ENCODE data around the gene C12orf43.

The C12orf43 gene

GRCh38 chr12:121010860-121011259, 5.4 kb downstream of the C12orf43 start:
- Histone ChIP-seq H3K4me1 (ENCODE audit: control insufficient read depth, low read length) (peaks cover 11% of the 10 kb centered on the region), H3K9me3 (ENCODE audit: control insufficient read depth, insufficient read depth, low read length) (no peaks in the 10 kb centered on the region), H3K4me2 (ENCODE audit: low read length) (no peak overlapping the region), H3K9me2 (replicated peaks; ENCODE audit: control insufficient read depth, low read length) (no peaks in the 10 kb centered on the region), H3K27ac (ENCODE audit: low read depth, low read length) (no peak overlapping the region), H3K27me3 (ENCODE audit: control insufficient read depth, low read length) (no peaks in the 10 kb centered on the region), H3K4me3 (ENCODE audit: low read length) (no peak overlapping the region), H3K36me3 (ENCODE audit: control insufficient read depth, low read length) (peaks cover 47% of the 10 kb centered on the region), H4K20me1 (ENCODE audit: control insufficient read depth, insufficient read depth, low read depth, low read length) (no peaks in the 10 kb centered on the region), H3K79me2 (ENCODE audit: control insufficient read depth, low read length) (peaks cover 21% of the 10 kb centered on the region), H3F3A (ENCODE audit: control insufficient read depth, insufficient read depth) (no peaks in the 10 kb centered on the region)
- TF ChIP-seq CTCF (IDR thresholded peaks at IDR 0.05; ENCODE audit: low read depth, low read length, poor library complexity, severe bottlenecking) (no peak), EZH2phosphoT487 (IDR thresholded peaks at IDR 0.05; ENCODE audit: borderline replicate concordance, low read length) (no peak)

DNA sequence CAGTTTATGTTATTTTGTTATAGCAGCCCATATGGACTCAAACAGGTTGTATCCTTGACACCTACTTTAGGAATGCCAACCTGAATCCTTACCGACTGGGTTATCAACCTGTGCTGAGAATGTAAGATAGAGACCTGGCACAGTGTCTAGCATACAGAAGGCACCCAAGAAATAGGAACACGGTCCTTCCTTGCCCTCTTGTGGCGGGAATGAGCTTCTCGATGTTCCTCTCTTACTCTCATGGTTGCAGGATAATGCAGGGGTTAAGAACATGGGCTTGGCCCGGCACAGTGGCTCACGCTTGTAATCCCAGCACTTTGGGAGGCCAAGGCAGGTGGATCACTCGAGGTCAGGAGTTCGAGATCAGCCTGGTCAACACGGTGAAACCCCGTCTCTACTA, 6.5 kb downstream of the C12orf43 start:
- TF ChIP-seq EZH2phosphoT487 (IDR thresholded peaks at IDR 0.05; ENCODE audit: borderline replicate concordance, low read length) = no peak
- TF ChIP-seq CTCF (IDR thresholded peaks at IDR 0.05; ENCODE audit: low read depth, low read length, poor library complexity, severe bottlenecking) = no peak
- Histone ChIP-seq H3K27ac (ENCODE audit: low read depth, low read length) (no peak overlapping the region), H3K9me2 (replicated peaks; ENCODE audit: control insufficient read depth, low read length) (no peaks in the 10 kb centered on the region), H3K4me2 (ENCODE audit: low read length) (no peak overlapping the region), H3F3A (ENCODE audit: control insufficient read depth, insufficient read depth) (no peaks in the 10 kb centered on the region), H3K4me3 (ENCODE audit: low read length) (no peak overlapping the region), H3K27me3 (ENCODE audit: control insufficient read depth, low read length) (no peaks in the 10 kb centered on the region), H4K20me1 (ENCODE audit: control insufficient read depth, insufficient read depth, low read depth, low read length) (no peaks in the 10 kb centered on the region), H3K79me2 (ENCODE audit: control insufficient read depth, low read length) (peaks cover 10% of the 10 kb centered on the region), H3K36me3 (ENCODE audit: control insufficient read depth, low read length) (peaks cover 53% of the 10 kb centered on the region), H3K9me3 (ENCODE audit: control insufficient read depth, insufficient read depth, low read length) (no peaks in the 10 kb centered on the region), H3K4me1 (ENCODE audit: control insufficient read depth, low read length) (peaks cover 1% of the 10 kb centered on the region)

DNA sequence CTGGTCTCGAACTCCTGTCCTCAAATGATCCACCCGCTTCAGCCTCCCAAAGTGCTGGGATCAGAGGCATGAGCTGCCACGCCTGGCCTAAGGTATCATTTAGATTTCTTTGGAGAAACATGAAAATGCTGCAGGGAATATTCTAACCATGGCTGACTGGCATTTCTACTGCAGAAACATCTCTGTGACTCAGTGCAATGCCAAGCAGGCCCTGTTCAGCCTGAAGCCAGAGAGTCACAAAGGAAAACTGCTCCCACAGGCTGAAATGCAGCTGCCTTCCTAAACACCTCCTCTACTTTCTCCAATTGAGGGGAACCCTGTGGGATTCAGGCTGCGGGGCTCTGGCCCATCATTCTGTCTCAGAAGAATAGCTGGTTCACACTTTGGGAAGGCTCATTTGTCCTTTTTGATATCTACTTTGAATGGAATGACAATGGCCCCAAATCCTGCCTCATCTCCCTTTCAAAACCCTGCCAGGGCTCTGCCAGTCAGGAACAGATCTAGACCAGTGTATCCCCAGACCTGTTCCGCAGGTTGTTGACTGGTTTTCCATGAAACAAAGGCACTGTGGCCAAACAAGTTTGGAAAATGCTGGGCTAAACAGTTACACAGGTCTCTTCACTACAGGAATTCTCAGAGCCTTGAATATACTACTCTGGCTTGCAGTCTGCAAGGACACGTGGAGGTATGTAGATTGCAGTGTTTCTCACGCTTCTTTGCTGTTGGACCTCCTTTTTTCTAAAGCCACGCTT, 7.8 kb downstream of the C12orf43 start:
- Histone ChIP-seq H3F3A (ENCODE audit: control insufficient read depth, insufficient read depth) (no peaks in the 10 kb centered on the region), H3K4me1 (ENCODE audit: control insufficient read depth, low read length) (no peaks in the 10 kb centered on the region), H3K9me2 (replicated peaks; ENCODE audit: control insufficient read depth, low read length) (no peaks in the 10 kb centered on the region), H3K4me3 (ENCODE audit: low read length) (no peak overlapping the region), H3K27ac (ENCODE audit: low read depth, low read length) (no peak overlapping the region), H3K36me3 (ENCODE audit: control insufficient read depth, low read length) (peaks cover 65% of the 10 kb centered on the region), H3K27me3 (ENCODE audit: control insufficient read depth, low read length) (no peaks in the 10 kb centered on the region), H4K20me1 (ENCODE audit: control insufficient read depth, insufficient read depth, low read depth, low read length) (no peaks in the 10 kb centered on the region), H3K9me3 (ENCODE audit: control insufficient read depth, insufficient read depth, low read length) (no peaks in the 10 kb centered on the region), H3K79me2 (ENCODE audit: control insufficient read depth, low read length) (peaks cover 7% of the 10 kb centered on the region), H3K4me2 (ENCODE audit: low read length) (no peak overlapping the region)
- TF ChIP-seq EZH2phosphoT487 (IDR thresholded peaks at IDR 0.05; ENCODE audit: borderline replicate concordance, low read length) (no peak), CTCF (IDR thresholded peaks at IDR 0.05; ENCODE audit: low read depth, low read length, poor library complexity, severe bottlenecking) (no peak)

All from DOHH2 (cell line).